ES-I3 (cell line): ENCODE results near the gene SPATA32.

Experiments used
- H3K36me3 ChIP-seq: 2 replicates; pipeline ENCODE4 v1.6.1; 2013; ENCODE audit warnings: mild to moderate bottlenecking, low read length, control low read depth, moderate library complexity; ENCODE audit not compliant: insufficient read depth
- H3K4me1 ChIP-seq: 2 replicates; pipeline ENCODE4 v1.6.1; 2013; ENCODE audit warnings: mild to moderate bottlenecking, control low read depth, low read length; ENCODE audit not compliant: insufficient read depth
- H3K9ac ChIP-seq: 2 replicates; pipeline ENCODE4 v1.6.1; 2013; ENCODE audit warnings: low read depth, mild to moderate bottlenecking, low read length, moderate library complexity
- H3K9me3 ChIP-seq: 2 replicates; pipeline ENCODE4 v1.6.1; 2013; ENCODE audit warnings: mild to moderate bottlenecking, low read length, moderate library complexity; ENCODE audit not compliant: control insufficient read depth, insufficient read depth

Gene SPATA32

DNA sequence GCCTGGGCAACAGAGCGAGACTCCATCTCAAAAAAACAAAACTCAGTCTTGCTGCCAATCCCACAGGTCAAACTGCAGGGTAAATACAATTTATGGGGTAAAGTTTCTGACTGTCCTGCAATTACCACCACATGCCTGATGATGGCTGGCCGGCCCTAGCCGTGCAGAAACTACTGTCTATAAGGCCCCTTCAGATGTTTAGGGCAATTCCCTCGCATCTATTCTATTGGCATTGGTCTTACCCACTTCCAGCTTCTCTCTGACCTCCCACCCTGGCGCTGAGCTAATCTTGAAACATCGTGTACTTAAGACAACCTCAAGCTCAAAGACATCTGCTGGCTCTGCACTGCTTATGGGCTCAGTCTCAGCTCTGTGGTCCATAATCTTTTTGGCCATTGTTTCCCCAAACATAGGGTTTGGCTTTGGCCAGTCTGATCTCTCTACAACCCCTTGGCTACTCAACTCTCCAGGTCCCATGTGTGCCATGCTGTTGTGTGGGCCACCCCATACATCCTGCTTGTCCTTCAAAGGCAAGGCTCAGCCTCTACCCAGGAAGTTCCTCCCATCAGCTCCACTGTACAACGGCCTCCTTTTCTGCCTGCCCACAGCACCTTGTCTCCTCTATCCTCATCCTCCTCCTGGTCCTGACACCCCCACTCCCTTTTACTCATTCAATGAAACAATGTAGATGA lies 38.3 kb upstream of the SPATA32 start:
- Histone ChIP-seq H3K36me3 (no peaks in the 10 kb centered on the region; the same call in 1 of the 2 replicates), H3K9ac (no peak overlapping the region), H3K9me3 (no peaks in the 10 kb centered on the region), H3K4me1 (0 out of 2 replicates have a peak, but pooled peaks cover 3% of the 10 kb centered on the region)

DNA sequence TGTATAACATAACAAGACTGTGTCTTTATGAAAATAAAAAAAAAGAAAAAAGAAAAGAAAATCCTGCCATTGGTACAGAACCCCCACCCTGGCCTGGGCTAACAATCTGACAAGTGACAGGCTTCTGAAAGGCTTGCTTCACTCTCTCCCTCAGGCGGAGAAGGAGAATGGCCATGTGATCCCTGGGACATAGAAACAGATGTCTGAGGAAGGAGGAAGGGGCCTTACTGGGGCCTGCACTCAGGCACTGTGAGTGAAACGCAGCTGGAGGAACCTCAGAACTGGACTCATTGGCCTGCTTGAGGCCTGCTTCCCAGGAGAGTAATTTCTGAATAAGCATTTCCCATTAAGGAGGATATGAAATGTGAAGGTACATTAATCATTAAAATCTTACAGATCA lies 37.5 kb upstream of the SPATA32 start:
- peaks cover 6% of the 10 kb centered on the region for H3K4me1 ChIP-seq
- H3K9me3 ChIP-seq: no peaks in the 10 kb centered on the region
- H3K9ac ChIP-seq: no peak overlapping the region
- H3K36me3 ChIP-seq: no peaks in the 10 kb centered on the region; the same call in 1 of the 2 replicates

DNA sequence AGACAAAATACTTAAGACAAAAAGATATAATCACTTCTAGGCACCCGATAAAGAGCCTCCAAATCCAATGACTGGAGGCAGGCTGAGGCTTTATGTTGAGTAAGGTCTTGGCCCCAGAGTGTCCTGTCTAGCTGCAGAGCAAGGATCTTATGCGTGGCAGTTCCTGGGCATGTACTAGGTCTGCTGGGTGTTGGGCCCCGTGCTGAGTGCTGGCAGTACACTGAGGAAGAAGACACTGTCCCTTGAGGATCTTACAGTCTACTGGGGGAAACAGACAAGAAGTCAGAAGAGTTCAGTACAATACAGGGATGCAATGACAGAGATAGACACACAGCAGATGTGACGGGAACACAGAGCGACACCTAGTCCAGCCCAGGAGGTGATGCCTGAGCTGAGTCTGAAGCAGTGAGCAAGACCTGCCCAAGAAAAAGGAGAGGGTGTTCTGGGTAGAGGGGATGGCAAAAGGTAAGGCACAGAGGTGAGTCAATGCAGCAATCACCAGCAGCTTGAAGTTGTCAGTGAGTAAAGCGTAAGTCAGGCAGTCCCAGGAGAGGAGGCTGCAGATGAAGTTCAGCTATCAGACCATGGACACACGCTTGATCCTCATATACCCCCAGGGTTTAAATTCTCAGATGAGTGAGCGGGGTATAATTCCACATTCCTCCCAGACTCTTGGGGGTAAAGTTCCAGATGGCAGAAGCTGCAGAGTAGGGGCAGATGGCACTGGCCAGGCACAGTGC lies 36.8 kb upstream of the SPATA32 start:
- no peak overlapping the region for H3K9ac ChIP-seq
- no peaks in the 10 kb centered on the region for H3K9me3 ChIP-seq
- H3K4me1 ChIP-seq: peaks cover 12% of the 10 kb centered on the region
- H3K36me3 ChIP-seq: no peaks in the 10 kb centered on the region; the same call in 1 of the 2 replicates

DNA sequence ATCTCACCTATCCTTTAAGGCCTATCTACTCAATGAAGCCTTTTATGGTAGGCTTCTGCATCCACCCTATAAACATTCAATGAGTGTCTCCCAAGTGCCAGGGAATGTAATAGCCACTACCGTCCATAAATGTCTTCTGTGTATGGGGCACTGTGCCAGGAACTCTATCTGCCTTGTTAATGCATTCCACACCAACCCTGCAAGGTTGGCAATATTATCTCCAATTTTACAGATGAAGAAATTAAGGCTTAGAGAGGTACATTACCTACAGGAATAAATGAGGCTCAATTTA lies 34.9 kb upstream of the SPATA32 start:
- H3K9ac ChIP-seq: no peak overlapping the region
- no peaks in the 10 kb centered on the region; the same call in 1 of the 2 replicates for H3K36me3 ChIP-seq
- peaks cover 20% of the 10 kb centered on the region for H3K4me1 ChIP-seq
- H3K9me3 ChIP-seq: no peaks in the 10 kb centered on the region

DNA sequence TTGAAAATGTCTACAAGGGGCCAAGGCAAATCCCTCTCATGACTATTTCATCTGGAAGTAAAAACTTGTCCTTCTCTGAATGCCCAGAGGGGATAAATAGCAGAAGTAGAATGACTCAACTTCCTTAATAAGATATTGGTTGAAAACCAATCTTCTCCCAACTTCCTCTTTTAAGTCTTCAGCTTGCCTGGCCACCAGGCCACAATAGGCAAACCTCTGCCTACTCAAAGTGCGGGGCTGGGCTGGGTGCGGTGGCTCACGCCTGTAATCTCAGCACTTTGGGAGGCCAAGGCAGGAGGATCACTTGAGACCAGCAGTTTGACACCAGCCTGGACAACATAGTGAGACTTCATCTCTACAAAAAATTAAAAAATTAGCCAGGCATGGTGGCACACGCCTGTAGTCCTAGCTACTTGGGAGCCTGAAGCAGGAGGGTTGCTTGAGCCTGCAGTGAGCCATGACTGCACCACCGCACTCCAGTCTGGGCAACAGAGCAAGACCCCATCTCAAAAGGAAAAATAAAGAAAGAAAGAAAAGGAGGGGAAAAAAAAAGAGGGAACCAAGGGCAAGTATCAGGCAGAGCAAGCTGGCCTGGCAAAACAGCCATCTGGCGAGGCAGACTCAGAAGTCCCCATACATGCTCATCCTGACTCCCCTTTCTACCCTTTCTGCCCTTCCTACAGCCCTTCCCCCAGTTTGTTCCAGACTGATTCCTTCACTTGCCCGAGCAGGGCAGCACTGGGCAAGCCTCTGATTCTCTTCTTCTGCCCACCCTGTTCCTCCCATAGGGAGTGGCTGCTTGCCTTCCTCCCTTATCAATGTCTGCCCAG lies 34.3 kb upstream of the SPATA32 start:
- H3K9me3 ChIP-seq: no peaks in the 10 kb centered on the region
- peaks cover 20% of the 10 kb centered on the region for H3K4me1 ChIP-seq
- H3K9ac ChIP-seq: no peak overlapping the region
- 0 out of 2 replicates have a peak, but pooled peaks cover under 1% of the 10 kb centered on the region for H3K36me3 ChIP-seq

DNA sequence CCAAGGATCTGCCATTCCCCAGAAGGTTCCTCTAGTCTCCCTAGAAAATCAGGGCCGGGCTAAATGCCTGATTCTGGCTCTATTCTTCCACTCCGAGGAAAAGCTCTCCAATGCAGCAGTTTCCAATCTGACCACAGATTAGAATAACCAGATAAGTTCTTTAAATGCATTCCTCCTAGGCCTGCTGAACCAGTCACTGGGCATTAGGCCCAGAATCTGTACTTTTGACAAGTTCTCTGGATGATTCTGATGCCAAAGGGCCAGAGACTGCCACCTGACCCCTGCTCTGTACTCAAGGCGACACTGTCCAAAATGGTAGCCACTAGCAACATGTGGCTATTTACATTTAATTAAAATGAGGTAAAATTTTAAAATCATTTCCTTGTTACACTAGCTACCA lies 32.6 kb upstream of the SPATA32 start:
- H3K9me3 ChIP-seq: no peaks in the 10 kb centered on the region
- H3K9ac ChIP-seq: no peak overlapping the region
- 0 out of 2 replicates have a peak, but pooled peaks cover 4% of the 10 kb centered on the region for H3K36me3 ChIP-seq
- H3K4me1 ChIP-seq: peaks cover 19% of the 10 kb centered on the region

DNA sequence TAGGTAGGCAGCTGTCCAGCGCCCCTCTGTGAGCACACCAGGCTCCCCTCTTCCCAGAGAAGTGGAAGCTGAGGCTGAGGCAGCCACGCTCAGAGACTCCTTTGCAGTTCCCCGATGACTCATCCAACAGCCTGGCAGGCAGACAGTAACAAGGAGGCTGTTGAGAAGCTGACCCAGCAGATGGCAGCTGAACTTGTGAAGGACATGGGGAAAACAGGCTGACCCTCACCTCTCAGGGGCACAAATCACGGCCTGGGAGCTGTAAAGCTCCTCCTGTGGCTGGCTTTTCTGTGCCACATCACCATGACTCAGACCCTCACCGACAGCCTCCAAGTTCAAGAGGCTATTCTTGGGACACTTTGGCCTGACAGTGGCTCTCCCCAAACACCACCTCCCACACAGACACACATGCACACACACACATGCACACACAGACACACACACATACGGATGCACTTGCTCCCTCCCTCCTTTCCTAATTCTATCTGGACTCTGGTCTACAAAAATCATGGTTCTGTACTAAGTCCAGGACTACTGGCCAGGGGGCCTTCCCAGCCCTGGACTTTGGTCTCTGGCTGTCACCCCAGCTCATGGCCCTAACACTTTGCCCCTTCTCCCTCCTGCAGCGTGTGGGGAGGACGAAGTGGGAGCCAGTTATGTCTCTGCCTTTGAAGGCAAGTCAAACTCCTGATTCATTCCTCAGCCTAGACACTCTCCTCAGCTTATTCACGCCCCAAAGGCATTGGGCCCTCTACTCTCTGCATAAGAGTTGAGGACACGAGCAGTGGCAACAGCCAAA lies 31.7 kb upstream of the SPATA32 start:
- H3K9ac ChIP-seq: no peak overlapping the region
- H3K4me1 ChIP-seq: peaks cover 17% of the 10 kb centered on the region
- no peaks in the 10 kb centered on the region for H3K9me3 ChIP-seq
- H3K36me3 ChIP-seq: 0 out of 2 replicates have a peak, but pooled peaks cover 4% of the 10 kb centered on the region

DNA sequence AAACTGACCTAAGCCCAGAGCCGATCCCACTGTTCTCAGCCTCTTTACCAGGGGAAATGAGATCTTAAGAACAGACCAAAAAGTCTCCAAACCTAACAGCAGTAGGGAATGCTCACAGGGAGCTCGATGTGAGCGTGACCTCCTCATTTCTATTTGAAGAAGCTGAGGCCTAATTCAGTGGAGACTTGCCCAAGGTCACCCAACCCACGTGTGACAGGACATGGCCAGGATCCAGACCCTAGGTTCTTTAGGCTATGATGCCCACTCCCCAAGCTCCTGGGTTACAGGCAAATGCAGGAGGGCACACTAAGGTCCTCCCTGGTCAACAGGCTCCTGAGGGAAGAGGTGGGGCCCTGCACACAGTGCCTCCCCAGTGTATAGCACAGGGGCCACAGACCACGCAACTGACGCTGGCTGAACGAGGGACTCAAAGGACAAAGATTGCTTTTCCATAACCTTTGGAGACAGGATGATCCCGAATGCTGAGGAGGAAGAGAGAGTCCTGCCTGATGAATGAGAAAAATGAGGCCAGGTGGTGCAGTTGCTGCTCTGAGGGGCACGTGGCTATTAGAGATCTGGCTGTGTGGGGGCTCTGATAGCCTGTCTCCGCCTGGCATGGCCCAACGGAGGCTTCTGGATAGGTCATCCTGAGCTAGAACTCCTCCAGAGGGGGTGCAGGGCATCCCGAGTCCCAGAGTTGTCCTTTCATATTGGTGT lies 31.0 kb upstream of the SPATA32 start:
- Histone ChIP-seq H3K4me1 (peaks cover 17% of the 10 kb centered on the region), H3K9me3 (no peaks in the 10 kb centered on the region), H3K36me3 (0 out of 2 replicates have a peak, but pooled peaks cover 4% of the 10 kb centered on the region), H3K9ac (no peak overlapping the region)

DNA sequence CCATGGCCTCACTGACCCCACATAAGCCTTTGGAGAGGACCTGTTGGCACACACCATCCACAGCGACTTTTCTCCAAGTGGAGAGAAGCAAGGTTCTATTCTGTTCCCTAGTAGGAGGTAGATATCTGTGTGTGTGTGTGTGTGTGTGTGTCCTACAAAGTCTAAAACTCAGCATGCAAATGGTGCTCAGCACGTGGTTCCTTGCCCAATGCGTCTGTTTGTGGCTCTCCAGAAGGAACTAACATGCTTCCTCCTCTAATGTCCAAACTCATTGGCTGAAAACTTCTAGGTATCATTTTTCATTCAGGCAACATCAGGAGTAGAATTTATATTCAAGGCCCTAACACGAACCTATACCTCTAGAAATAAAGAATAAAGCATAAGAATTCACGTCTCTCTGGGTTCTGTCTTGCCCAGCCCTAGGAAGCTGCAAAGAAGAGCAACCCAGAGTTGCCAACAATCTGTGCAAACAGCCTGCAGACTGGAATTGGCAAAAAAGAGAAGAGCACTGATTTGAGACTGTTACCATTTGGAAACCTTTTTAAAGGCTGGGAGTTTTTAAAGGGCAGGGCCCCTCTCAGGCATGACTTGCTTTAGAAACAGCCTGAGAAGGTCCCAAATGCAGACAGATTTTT lies 29.4 kb upstream of the SPATA32 start:
- Histone ChIP-seq H3K9me3 (no peaks in the 10 kb centered on the region), H3K4me1 (peaks cover 17% of the 10 kb centered on the region), H3K9ac (no peak overlapping the region), H3K36me3 (peaks cover 15% of the 10 kb centered on the region; the same call in 1 of the 2 replicates)

DNA sequence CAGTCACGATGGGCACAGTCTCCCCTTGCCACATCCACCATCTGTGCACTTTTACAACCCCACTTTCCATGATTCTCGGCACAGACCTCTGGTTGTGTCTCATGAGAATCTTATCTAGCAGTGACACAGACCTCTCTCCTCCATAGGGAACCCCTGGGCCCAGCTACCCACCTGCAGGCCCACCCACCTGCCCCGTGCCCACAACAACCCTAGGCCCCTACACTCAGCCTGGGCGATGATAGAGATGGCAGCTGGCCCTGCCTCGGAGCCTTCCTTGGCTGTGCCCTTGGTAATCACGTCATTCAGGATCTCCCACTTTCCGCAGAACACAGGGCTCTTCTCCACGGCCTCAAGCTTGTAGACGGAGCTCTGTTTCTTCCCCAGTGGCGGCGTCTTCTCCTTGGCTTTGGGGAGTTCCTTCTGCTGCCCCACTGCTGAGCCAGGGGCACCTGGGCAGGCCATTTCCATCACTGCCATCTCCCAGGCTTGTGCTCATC lies 28.4 kb upstream of the SPATA32 start:
- Histone ChIP-seq H3K9me3 (no peaks in the 10 kb centered on the region), H3K9ac (no peak overlapping the region), H3K36me3 (peaks cover 19% of the 10 kb centered on the region; the same call in 1 of the 2 replicates), H3K4me1 (peaks cover 17% of the 10 kb centered on the region)

DNA sequence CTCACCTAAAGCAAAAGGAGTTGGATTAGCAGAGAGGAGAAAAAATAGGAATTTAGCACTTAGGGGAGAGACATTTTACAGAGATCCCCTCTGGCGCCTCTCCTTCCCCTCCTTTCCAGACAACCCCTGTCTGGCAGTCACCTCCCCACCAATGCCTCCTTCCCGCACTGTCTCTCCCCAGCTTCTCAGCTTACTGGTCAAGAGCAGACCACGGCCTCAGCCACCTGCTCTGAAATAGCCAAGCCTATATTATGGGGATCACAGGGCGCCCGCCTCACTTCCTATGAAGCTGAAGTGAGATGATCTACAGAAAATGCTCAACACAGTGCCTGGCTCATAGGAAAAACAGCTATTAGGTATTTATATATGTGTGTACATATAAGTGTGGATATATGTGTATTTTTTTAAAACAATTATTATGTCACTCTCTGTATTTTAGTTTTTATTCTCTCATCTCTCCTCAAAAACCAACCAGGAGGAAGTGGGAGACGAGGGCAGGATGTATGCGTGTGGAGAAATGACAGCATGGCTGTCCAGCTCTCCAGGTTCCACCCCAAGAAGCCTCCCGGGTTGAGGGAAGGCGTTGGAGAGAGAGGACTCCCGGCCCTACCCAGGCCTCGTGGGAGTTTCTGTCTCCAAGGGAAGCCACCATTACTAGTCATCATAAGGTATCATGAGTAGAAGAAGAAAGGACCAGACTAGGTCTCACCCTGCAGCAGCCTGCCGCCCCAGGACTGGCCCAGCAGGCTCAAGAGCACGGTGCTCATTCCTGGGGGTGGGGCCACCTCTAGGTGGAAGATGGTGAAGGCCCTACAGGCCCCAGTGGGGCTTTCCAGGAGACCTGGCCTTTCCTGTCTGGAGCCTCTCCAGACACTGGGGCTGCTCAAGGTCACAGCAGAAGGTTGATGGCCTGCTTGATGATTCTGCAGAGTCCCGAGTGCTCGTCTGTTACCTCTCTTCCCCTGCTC lies 27.7 kb upstream of the SPATA32 start:
- H3K36me3 ChIP-seq: peaks cover 20% of the 10 kb centered on the region; the same call in 1 of the 2 replicates
- peaks cover 16% of the 10 kb centered on the region for H3K4me1 ChIP-seq
- H3K9me3 ChIP-seq: no peaks in the 10 kb centered on the region
- H3K9ac ChIP-seq: no peak overlapping the region

DNA sequence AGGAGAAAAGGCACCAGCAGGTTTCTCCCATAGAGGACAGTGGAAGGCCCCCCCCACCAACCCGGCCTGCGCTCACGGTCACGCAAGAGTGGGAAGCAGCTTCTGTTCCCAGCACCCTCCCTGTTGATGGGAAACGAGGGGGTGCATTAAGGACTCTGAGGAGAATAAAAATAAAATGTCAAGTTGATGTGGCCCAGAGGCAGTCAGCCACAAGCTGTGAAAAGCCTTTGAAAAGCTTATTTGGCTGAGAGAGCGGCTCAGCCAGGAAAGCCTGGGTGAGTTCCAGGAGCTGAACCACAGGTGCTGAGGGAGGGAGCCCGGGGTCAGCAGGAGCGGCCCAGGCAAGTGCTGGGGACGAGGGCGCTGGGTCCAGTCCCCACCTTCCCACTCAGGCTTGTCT lies 26.9 kb upstream of the SPATA32 start:
- H3K9me3 ChIP-seq: no peaks in the 10 kb centered on the region
- H3K36me3 ChIP-seq: peaks cover 27% of the 10 kb centered on the region
- no peak overlapping the region for H3K9ac ChIP-seq
- H3K4me1 ChIP-seq: peaks cover 9% of the 10 kb centered on the region
